Measurements from ENCODE around the gene NOXA1.

Gene NOXA1

GRCh38 chr9:137423514-137424291, 510 bp downstream of the NOXA1 start:
- in situ Hi-C loops (cut with HindIII; ENCODE audit: low sequenced_read_pairs): no loop called here

GRCh38 chr9:137426018-137426681, 3.0 kb downstream of the NOXA1 start:
- in situ Hi-C loops (cut with HindIII; ENCODE audit: low sequenced_read_pairs): no loop called here

- in situ Hi-C loops (cut with HindIII; ENCODE audit: low sequenced_read_pairs): no loop called here
Measured at GRCh38 chr9:137427454-137428310, 4.5 kb downstream of the NOXA1 start.

GRCh38 chr9:137428311-137428630, 5.1 kb downstream of the NOXA1 start:
- in situ Hi-C loops (cut with HindIII; ENCODE audit: low sequenced_read_pairs): no loop called here

GRCh38 chr9:137428841-137429545, 5.8 kb downstream of the NOXA1 start:
- in situ Hi-C loops (cut with HindIII; ENCODE audit: low sequenced_read_pairs): no loop called here

- in situ Hi-C loops (cut with HindIII; ENCODE audit: low sequenced_read_pairs): no loop called here
Measured at GRCh38 chr9:137429546-137429890, 6.3 kb downstream of the NOXA1 start.

GRCh38 chr9:137429974-137430722, 7.0 kb downstream of the NOXA1 start:
- in situ Hi-C loops (cut with HindIII; ENCODE audit: low sequenced_read_pairs): no loop called here

- in situ Hi-C loops (cut with HindIII; ENCODE audit: low sequenced_read_pairs): no loop called here
Measured at GRCh38 chr9:137430723-137431415, 7.7 kb downstream of the NOXA1 start.

- in situ Hi-C loops (cut with HindIII; ENCODE audit: low sequenced_read_pairs): no loop called here
Measured at GRCh38 chr9:137431416-137431931, 8.3 kb downstream of the NOXA1 start.

- in situ Hi-C loops (cut with HindIII; ENCODE audit: low sequenced_read_pairs): no loop called here
Measured at GRCh38 chr9:137432687-137433348, 9.6 kb downstream of the NOXA1 start.

GRCh38 chr9:137433349-137433915, 10.2 kb downstream of the NOXA1 start:
- in situ Hi-C loops (cut with HindIII; ENCODE audit: low sequenced_read_pairs): no loop called here

- in situ Hi-C loops (cut with HindIII; ENCODE audit: low sequenced_read_pairs): no loop called here
Measured at GRCh38 chr9:137433916-137434431, 10.8 kb downstream of the NOXA1 start.

GRCh38 chr9:137434498-137435380, 11.5 kb downstream of the NOXA1 start:
- in situ Hi-C loops (cut with HindIII; ENCODE audit: low sequenced_read_pairs): no loop called here

GRCh38 chr9:137435381-137435891, 12.2 kb downstream of the NOXA1 start:
- in situ Hi-C loops (cut with HindIII; ENCODE audit: low sequenced_read_pairs): no loop called here

GRCh38 chr9:137435980-137436760, 13.0 kb downstream of the NOXA1 start:
- in situ Hi-C loops (cut with HindIII; ENCODE audit: low sequenced_read_pairs): no loop called here

- in situ Hi-C loops (cut with HindIII; ENCODE audit: low sequenced_read_pairs): no loop called here
Measured at GRCh38 chr9:137436761-137437600, 13.8 kb downstream of the NOXA1 start.

Measured in endothelial cell of hepatic sinusoid (primary cell).